ENCODE results near the gene GFRA1.

DNA sequence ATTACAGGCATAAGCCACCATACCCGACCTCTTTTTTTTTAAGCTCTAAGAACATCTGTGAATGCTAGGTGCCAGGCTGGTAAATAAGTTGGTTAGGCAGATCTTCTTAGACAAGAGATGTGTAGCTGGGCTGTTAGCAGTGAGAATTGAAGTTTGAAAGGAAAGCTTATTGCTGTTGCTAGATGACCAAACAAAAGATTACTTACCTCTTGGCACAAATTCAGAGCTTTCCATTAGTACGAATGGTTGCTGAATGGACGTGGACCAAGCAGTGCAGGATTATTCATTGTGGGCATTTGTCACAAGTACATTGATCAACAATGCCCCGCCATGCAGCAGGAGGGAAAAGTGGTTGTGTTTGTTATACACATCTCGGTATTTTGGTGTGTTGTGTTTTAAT lies 131.2 kb downstream of the GFRA1 start:
- no peak for TF ChIP-seq GATA2 (IDR thresholded peaks at IDR 0.05; ENCODE audit: low read depth, low read length)
- TF ChIP-seq GATA3 (IDR thresholded peaks at IDR 0.05; ENCODE audit: low read depth, low read length): no peak
